HepG2 (cell line): ENCODE results near the gene ANKRD11.

Experiments
- SP4 ChIP-seq: sonication (generic); formaldehyde crosslinking; IDR thresholded peaks from 2 replicates; pipeline ENCODE4 v1.8.1; 2023; ENCODE audit warnings: mild to moderate bottlenecking, missing genetic modification reagents
- TP53 ChIP-seq: sonication (generic); formaldehyde crosslinking; conservative IDR thresholded peaks from 2 replicates; pipeline ENCODE4 v1.4.0; 2020; ENCODE audit warnings: missing genetic modification reagents

GRCh38 chr16:89476811-89477261, 13.5 kb downstream of the ANKRD11 start:
- no peak for TF ChIP-seq TP53
- TF ChIP-seq SP4 (CRISPR knock-in tag), result no peak
